ENCODE results near the gene ATXN7.

Gene ATXN7

GRCh38 chr3:63909431-63909830 is 45.8 kb downstream of the ATXN7 start:
- DNase-seq, result no peak

- DNase-seq, result no peak
Observed at GRCh38 chr3:63910001-63910400, 46.3 kb downstream of the ATXN7 start.

- peak in 1 of 2 donors; percentile 57 for DNase-seq
Observed at GRCh38 chr3:63910891-63911290, 47.2 kb downstream of the ATXN7 start.

- DNase-seq, result no peak
Observed at GRCh38 chr3:63911509-63911872, 47.8 kb downstream of the ATXN7 start.

GRCh38 chr3:63911873-63912767 is 48.5 kb downstream of the ATXN7 start, which contains the start of gene SCAANT1:
Gene SCAANT1, minus strand, starts transcription at chr3:63912383.
- peak; percentile 86 to 89 for DNase-seq

GRCh38 chr3:63912768-63913588 is 49.3 kb downstream of the ATXN7 start:
- peak; percentile 66 to 68 for DNase-seq

GRCh38 chr3:63914312-63914711 is 50.6 kb downstream of the ATXN7 start:
- no peak for DNase-seq

- no peak for DNase-seq
Observed at GRCh38 chr3:63918321-63918720, 54.7 kb downstream of the ATXN7 start.

- DNase-seq, result no peak
Observed at GRCh38 chr3:63920001-63920400, 56.3 kb downstream of the ATXN7 start.

GRCh38 chr3:63921741-63922482 is 58.2 kb downstream of the ATXN7 start:
- DNase-seq, result peak; percentile 20 to 28

GRCh38 chr3:63922491-63923199 is 59.0 kb downstream of the ATXN7 start:
- DNase-seq, result no peak

GRCh38 chr3:63926309-63926708 is 62.6 kb downstream of the ATXN7 start:
- no peak for DNase-seq

GRCh38 chr3:63927422-63928280 is 64.0 kb downstream of the ATXN7 start:
- no peak for DNase-seq

- DNase-seq, result no peak
Observed at GRCh38 chr3:63931290-63931689, 67.6 kb downstream of the ATXN7 start.

GRCh38 chr3:63932509-63933212 is 69.0 kb downstream of the ATXN7 start:
- DNase-seq, result no peak

- DNase-seq, result no peak
Observed at GRCh38 chr3:63933459-63933858, 69.8 kb downstream of the ATXN7 start.

GRCh38 chr3:63934041-63934866 is 70.6 kb downstream of the ATXN7 start:
- DNase-seq, result peak; percentile 25 to 58

GRCh38 chr3:63936925-63937324 is 73.3 kb downstream of the ATXN7 start:
- no peak for DNase-seq

Data from CD4-positive, alpha-beta T cell treated with Interleukin-4 for 1 hour (primary cell).